ENCODE data around the gene ADCY3. TPM values are rescaled to one million over a fixed set of nuclear protein-coding genes. Genes with fewer than 3 reads are reported as not detected.

ADCY3 gene
- total and polyA plus RNA-seq, 2 donors from 2014 or later = 21.1 to 44.6 TPM

DNA sequence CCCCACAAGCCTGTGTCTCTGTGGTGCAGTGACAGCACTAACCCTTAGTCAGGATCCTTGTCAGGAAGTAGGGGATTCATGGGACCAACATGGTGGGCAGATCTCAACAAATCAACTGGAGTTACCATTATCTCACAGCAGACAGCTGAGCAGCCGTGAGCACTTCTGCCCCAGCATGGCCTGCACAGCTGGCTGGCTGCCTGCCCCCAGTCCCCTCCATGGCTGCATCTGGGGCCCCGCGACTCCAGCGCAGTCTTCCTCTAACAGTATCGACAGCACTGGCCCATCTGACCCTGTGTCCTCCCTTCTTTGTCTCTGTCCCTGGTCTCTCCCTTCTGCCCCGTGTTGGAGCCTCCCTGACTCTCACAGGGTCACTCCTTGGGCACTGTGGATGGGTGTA, 4.7 kb upstream of the ADCY3 start:
- intact Hi-C loops (cut with DNase I) = no loop called here
- Histone ChIP-seq H3K27me3 (ENCODE audit: control insufficient read depth, insufficient read depth, low read length) (no peaks in the 10 kb centered on the region), H3K9ac (ENCODE audit: low read length in 3 of 3) (no peak overlapping the region), H3K36me3 (ENCODE audit: control insufficient read depth in 2 of 3, insufficient read depth in 3 of 3, low read length in 3 of 3) (no peaks in the 10 kb centered on the region), H3K27ac (ENCODE audit: low read depth in 2 of 2, low read length in 2 of 2) (no peak overlapping the region), H3K4me3 (ENCODE audit: low read length in 3 of 3) (no peak overlapping the region), H3K4me1 (ENCODE audit: control insufficient read depth in 2 of 3, insufficient read depth in 2 of 3, low read depth in 1 of 3, low read length in 3 of 3) (no peaks in the 10 kb centered on the region), H3K9me3 (ENCODE audit: control insufficient read depth in 2 of 3, insufficient read depth in 1 of 3, low read length in 3 of 3) (peaks cover 0 to 1% (median 0%) of the 10 kb centered on the region in 3 donors)
- no peak for TF ChIP-seq CTCF (IDR thresholded peaks at IDR 0.05; ENCODE audit: borderline replicate concordance, extremely low read depth, insufficient read depth)
- DNase-seq = no peak
- FAIRE-seq = no peak

DNA sequence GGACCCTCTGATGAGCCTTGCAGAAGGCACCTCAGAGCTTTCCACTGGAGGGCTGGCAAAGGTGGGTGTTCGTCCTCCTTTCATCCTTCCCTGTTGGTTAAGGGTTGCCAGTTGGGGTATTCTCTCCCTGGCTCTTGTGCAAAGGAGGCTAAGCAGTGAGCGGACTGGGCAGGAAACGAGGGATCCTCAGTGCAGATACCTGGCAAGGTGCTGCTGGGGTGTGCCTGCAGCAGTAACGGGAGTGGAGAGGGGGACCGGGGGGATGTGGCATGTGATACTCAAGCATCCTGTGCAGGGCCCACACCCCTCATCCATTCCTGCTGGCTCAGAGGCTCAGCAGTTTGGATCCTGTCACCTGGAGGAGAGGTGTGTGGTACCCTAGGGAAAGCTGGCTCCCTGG, 4.2 kb upstream of the ADCY3 start:
- H3K9ac ChIP-seq (ENCODE audit: low read length in 3 of 3) = no peak overlapping the region
- DNase-seq = no peak
- no peak overlapping the region for H3K4me3 ChIP-seq (ENCODE audit: low read length in 3 of 3)
- TF ChIP-seq CTCF (IDR thresholded peaks at IDR 0.05; ENCODE audit: borderline replicate concordance, extremely low read depth, insufficient read depth) = no peak
- H3K9me3 ChIP-seq (ENCODE audit: control insufficient read depth in 2 of 3, insufficient read depth in 1 of 3, low read length in 3 of 3) = peaks cover 0 to 1% (median 0%) of the 10 kb centered on the region in 3 donors
- intact Hi-C loops (cut with DNase I) = no loop called here
- no peaks in the 10 kb centered on the region for H3K4me1 ChIP-seq (ENCODE audit: control insufficient read depth in 2 of 3, insufficient read depth in 2 of 3, low read depth in 1 of 3, low read length in 3 of 3)
- FAIRE-seq = no peak
- H3K27ac ChIP-seq (ENCODE audit: low read depth in 2 of 2, low read length in 2 of 2) = no peak overlapping the region
- H3K36me3 ChIP-seq (ENCODE audit: control insufficient read depth in 2 of 3, insufficient read depth in 3 of 3, low read length in 3 of 3) = no peaks in the 10 kb centered on the region
- H3K27me3 ChIP-seq (ENCODE audit: control insufficient read depth, insufficient read depth, low read length) = no peaks in the 10 kb centered on the region

DNA sequence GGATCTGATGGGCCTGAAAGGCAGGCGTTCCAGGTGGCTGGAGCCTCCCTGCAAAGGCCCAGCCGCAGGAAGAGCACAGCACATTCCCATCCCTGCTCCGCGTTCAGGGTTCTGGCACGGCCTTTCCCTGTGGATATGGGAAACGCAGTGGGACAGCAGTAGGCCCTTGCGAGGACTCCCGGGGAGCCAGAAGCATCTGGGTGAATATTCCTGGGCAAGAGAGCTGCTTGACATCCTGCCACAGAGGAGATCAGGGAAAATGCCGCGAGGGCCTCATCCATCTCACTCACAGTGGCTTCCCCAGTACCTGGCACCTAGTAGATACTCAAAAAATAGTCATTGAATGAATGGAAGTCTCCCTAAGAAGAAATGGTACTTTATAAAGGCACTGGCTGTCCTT, 3.1 kb upstream of the ADCY3 start:
- intact Hi-C loops (cut with DNase I) = no loop called here

More for the DNA sequence above, 3.1 kb upstream of the ADCY3 start:
- Histone ChIP-seq H3K4me3 (ENCODE audit: low read length in 3 of 3) (no peak overlapping the region), H3K36me3 (ENCODE audit: control insufficient read depth in 2 of 3, insufficient read depth in 3 of 3, low read length in 3 of 3) (no peaks in the 10 kb centered on the region), H3K9me3 (ENCODE audit: control insufficient read depth in 2 of 3, insufficient read depth in 1 of 3, low read length in 3 of 3) (peaks cover 0 to 1% (median 0%) of the 10 kb centered on the region in 3 donors), H3K27me3 (ENCODE audit: control insufficient read depth, insufficient read depth, low read length) (no peaks in the 10 kb centered on the region), H3K4me1 (ENCODE audit: control insufficient read depth in 2 of 3, insufficient read depth in 2 of 3, low read depth in 1 of 3, low read length in 3 of 3) (peaks cover 0 to 2% (median 0%) of the 10 kb centered on the region in 3 donors), H3K27ac (ENCODE audit: low read depth in 2 of 2, low read length in 2 of 2) (no peak overlapping the region), H3K9ac (ENCODE audit: low read length in 3 of 3) (no peak overlapping the region)
- DNase-seq (no peak), FAIRE-seq (no peak)
- TF ChIP-seq CTCF (IDR thresholded peaks at IDR 0.05; ENCODE audit: borderline replicate concordance, extremely low read depth, insufficient read depth) = no peak
